Tibial nerve (tissue), 4 donors: ENCODE results near the gene NRSN2. TPM values are rescaled to one million over a fixed set of nuclear protein-coding genes. Genes with fewer than 3 reads are reported as not detected.
"Not testable (repeated sequence)": the region's sequence is repeated elsewhere in the genome, so short reads cannot be mapped to it uniquely, and the experiment has no call there.

ENCODE experiments used
- DNase-seq, 2 donors: peaks; one replicate each; pipeline ENCODE4 v3.0.0-alpha.2; 2019; ENCODE audit warnings: low spot score in 2 of 2
- H3K27ac ChIP-seq, 4 donors: fragments of 200-600 bp; sonication (generic) in 3 of 4; one replicate each; pipeline ENCODE4 v1.5.1; 2017 to 2019; ENCODE audit warnings: mild to moderate bottlenecking in 1 of 4
- H3K27me3 ChIP-seq, 2 donors: fragments of 200-600 bp; sonication (generic) in 1 of 2; one replicate each; pipeline versions ENCODE4 v1.5.1 to v1.6.0; 2017 to 2019
- H3K36me3 ChIP-seq, 3 donors: fragments of 200-600 bp; sonication (generic); one replicate each; pipeline ENCODE4 v1.5.1; 2018 to 2019
- H3K4me1 ChIP-seq, 4 donors: fragments of 200-600 bp; sonication (generic) in 3 of 4; one replicate each; pipeline ENCODE4 v1.5.1; 2017 to 2019
- H3K4me3 ChIP-seq, 4 donors: fragments of 200-600 bp; sonication (generic) in 3 of 4; one replicate each; pipeline ENCODE4 v1.5.1; 2017 to 2019; ENCODE audit warnings: mild to moderate bottlenecking in 1 of 4, moderate library complexity in 1 of 4
- H3K9me3 ChIP-seq, 4 donors: fragments of 200-600 bp; sonication (generic) in 3 of 4; one replicate each; pipeline ENCODE4 v1.5.1; 2017 to 2019
- CTCF ChIP-seq, 5 experiments: fragments of 200-600 bp in 3 of 5; fragments of 450-650 bp in 2 of 5; sonication (generic) in 3 of 5; IDR thresholded peaks; one replicate each; pipeline ENCODE4 v1.5.1; 2016 to 2019; ENCODE audit warnings: antibody characterized with exemption in 5 of 5, mild to moderate bottlenecking in 3 of 5, moderate library complexity in 2 of 5
- EP300 ChIP-seq, 2 donors: sonication (generic); formaldehyde crosslinking; IDR thresholded peaks; one replicate each; pipeline ENCODE4 v1.6.1; 2017; ENCODE audit warnings: antibody characterized with exemption in 2 of 2, mild to moderate bottlenecking in 1 of 2
- POLR2A ChIP-seq, 2 donors: fragments of 450-650 bp; IDR thresholded peaks; one replicate each; pipeline ENCODE4 v1.6.1; 2017; ENCODE audit warnings: antibody characterized with exemption in 2 of 2, mild to moderate bottlenecking in 2 of 2, moderate library complexity in 2 of 2
- WGBS, 2 donors: methylation state at CpG; one replicate each; pipeline ENCODE4 v1.1.5; 2018; 5-methylcytosine and 5-hydroxymethylcytosine counted together
- total RNA-seq, 4 donors: library from RNA; depleted of rRNA; stranded (reverse); fragments of >200 nt; gene quantifications; one replicate each; pipeline ENCODE4 v1.1.0, GENCODE V29; 2016

The NRSN2 gene
- total RNA-seq, 4 donors from 2014 or later = 20.6 to 34.1 (median 26.2) TPM

- Histone ChIP-seq H3K27me3 (no peaks in the 10 kb centered on the region), H3K27ac (peak overlapping the region in 2 of 4 donors; percentile 94 to 99), H3K4me1 (peaks cover 0 to 53% (median 13%) of the 10 kb centered on the region in 4 donors), H3K36me3 (peaks cover 0 to 6% (median 0%) of the 10 kb centered on the region in 3 donors), H3K9me3 (no peaks in the 10 kb centered on the region), H3K4me3 (no peak overlapping the region)
- WGBS, 2 donors = 73 to 83% methylated on average over 4 of the region's 4 CpGs
- TF ChIP-seq EP300 (IDR thresholded peaks at IDR 0.05) = no peak
- TF ChIP-seq POLR2A (IDR thresholded peaks at IDR 0.05) = no peak
- no peak for TF ChIP-seq CTCF (IDR thresholded peaks at IDR 0.05)
- DNase-seq = no peak
These were observed 17.1 kb upstream of the NRSN2 start for GRCh38 chr20:329851-330232.

GRCh38 chr20:330233-331149, 16.4 kb upstream of the NRSN2 start:
- WGBS, 2 donors = 36 to 50% methylated on average over 13 to 16 of the region's 16 CpGs
- TF ChIP-seq CTCF (IDR thresholded peaks at IDR 0.05) (peak; percentile 76 to 90 (median 85)), EP300 (IDR thresholded peaks at IDR 0.05) (peak in 1 of 2 donors; percentile 12), POLR2A (IDR thresholded peaks at IDR 0.05) (no peak)
- peak overlapping the region in 3 of 4 donors; percentile 52 to 99 (median 94) for H3K27ac ChIP-seq
- H3K27me3 ChIP-seq = no peaks in the 10 kb centered on the region
- DNase-seq = no peak
- peaks cover 0 to 6% (median 0%) of the 10 kb centered on the region in 3 donors for H3K36me3 ChIP-seq
- peaks cover 0 to 52% (median 13%) of the 10 kb centered on the region in 4 donors for H3K4me1 ChIP-seq
- H3K4me3 ChIP-seq = no peak overlapping the region
- no peaks in the 10 kb centered on the region for H3K9me3 ChIP-seq

GRCh38 chr20:334578-334977, 12.3 kb upstream of the NRSN2 start:
- Histone ChIP-seq H3K9me3 (no peaks in the 10 kb centered on the region), H3K4me3 (no peak overlapping the region), H3K4me1 (peaks cover 0 to 19% (median 6%) of the 10 kb centered on the region in 4 donors), H3K27me3 (no peaks in the 10 kb centered on the region), H3K36me3 (peaks cover 0 to 6% (median 0%) of the 10 kb centered on the region in 3 donors), H3K27ac (no peak overlapping the region)
- 92 to 98% methylated on average over 8 of the region's 8 CpGs for WGBS, 2 donors
- DNase-seq = no peak
- TF ChIP-seq POLR2A (IDR thresholded peaks at IDR 0.05) (no peak), CTCF (IDR thresholded peaks at IDR 0.05) (no peak), EP300 (IDR thresholded peaks at IDR 0.05) (no peak)

- H3K27me3 ChIP-seq, DNase-seq, H3K4me1 ChIP-seq, H3K9me3 ChIP-seq, H3K27ac ChIP-seq, H3K36me3 ChIP-seq, H3K4me3 ChIP-seq: not testable (repeated sequence)
- WGBS, 2 donors = 94 to 100% methylated on average over 1 of the region's 1 CpG
These were observed 10.9 kb upstream of the NRSN2 start for GRCh38 chr20:336040-336439.

- no peak for DNase-seq
- Histone ChIP-seq H3K27ac (no peak overlapping the region), H3K4me3 (no peak overlapping the region), H3K9me3 (peaks cover 0 to 5% (median 0%) of the 10 kb centered on the region in 4 donors), H3K36me3 (peaks cover 0 to 4% (median 0%) of the 10 kb centered on the region in 3 donors), H3K4me1 (peaks cover 0 to 7% (median 3%) of the 10 kb centered on the region in 4 donors), H3K27me3 (no peaks in the 10 kb centered on the region)
- 63 to 64% methylated on average over 2 of the region's 2 CpGs for WGBS, 2 donors
- no peak for TF ChIP-seq EP300 (IDR thresholded peaks at IDR 0.05)
These were observed 5.2 kb upstream of the NRSN2 start for GRCh38 chr20:341682-342081.

- Histone ChIP-seq H3K9me3 (peaks cover 0 to 5% (median 0%) of the 10 kb centered on the region in 4 donors), H3K27me3 (no peaks in the 10 kb centered on the region), H3K4me3 (no peak overlapping the region), H3K4me1 (peaks cover 0 to 9% (median 3%) of the 10 kb centered on the region in 4 donors), H3K36me3 (peaks cover 0 to 4% (median 0%) of the 10 kb centered on the region in 3 donors), H3K27ac (no peak overlapping the region)
- TF ChIP-seq CTCF (IDR thresholded peaks at IDR 0.05) (no peak), EP300 (IDR thresholded peaks at IDR 0.05) (no peak), POLR2A (IDR thresholded peaks at IDR 0.05) (no peak)
- no peak for DNase-seq
These were observed 3.8 kb upstream of the NRSN2 start for GRCh38 chr20:343107-343506.
